ENCODE results near the gene HOXC9. TPM values are rescaled to one million over a fixed set of nuclear protein-coding genes. Genes with fewer than 3 reads are reported as not detected.

The HOXC9 gene
- total RNA-seq, 2 donors from 2014 or later, result 0.23 to 3.0 TPM

- Histone ChIP-seq H3K36me3 (no peaks in the 10 kb centered on the region), H3K27ac (no peak overlapping the region), H3K4me1 (replicated peaks) (peaks cover 5% of the 10 kb centered on the region), H3K9me3 (no peaks in the 10 kb centered on the region), H3K27me3 (replicated peaks; ENCODE audit: insufficient read depth) (peaks cover 68% of the 10 kb centered on the region), H3K4me3 (no peak overlapping the region)
- no peak for DNase-seq (ENCODE audit: low spot score)
- TF ChIP-seq POLR2A (IDR thresholded peaks at IDR 0.05) (no peak), CTCF (IDR thresholded peaks at IDR 0.05) (no peak), POLR2AphosphoS5 (IDR thresholded peaks at IDR 0.05) (no peak)
- WGBS, result 16% methylated on average over 8 of the region's 9 CpGs
- intact Hi-C loops (cut with DNase I), result no loop called here
Observed at GRCh38 chr12:54038871-54039414, 39.0 kb downstream of the HOXC9 start.

- H3K27me3 ChIP-seq (replicated peaks; ENCODE audit: insufficient read depth), result peaks cover 63% of the 10 kb centered on the region
- DNase-seq (ENCODE audit: low spot score), result no peak
- WGBS, result 8% methylated on average over 16 of the region's 16 CpGs
- no peaks in the 10 kb centered on the region for H3K4me1 ChIP-seq (replicated peaks)
- TF ChIP-seq POLR2AphosphoS5 (IDR thresholded peaks at IDR 0.05), result no peak
- TF ChIP-seq POLR2A (IDR thresholded peaks at IDR 0.05), result no peak
- TF ChIP-seq CTCF (IDR thresholded peaks at IDR 0.05), result no peak
- H3K36me3 ChIP-seq, result no peaks in the 10 kb centered on the region
- H3K9me3 ChIP-seq, result no peaks in the 10 kb centered on the region
- intact Hi-C loops (cut with DNase I), result no loop called here
- H3K27ac ChIP-seq, result no peak overlapping the region
- no peak overlapping the region for H3K4me3 ChIP-seq
Observed at GRCh38 chr12:54039417-54040147, 39.6 kb downstream of the HOXC9 start.

- H3K36me3 ChIP-seq, result no peaks in the 10 kb centered on the region
- H3K4me3 ChIP-seq, result no peak overlapping the region
- H3K27ac ChIP-seq, result no peak overlapping the region
- H3K9me3 ChIP-seq, result no peaks in the 10 kb centered on the region
- no peaks in the 10 kb centered on the region for H3K4me1 ChIP-seq (replicated peaks)
- 31% methylated on average over 4 of the region's 4 CpGs for WGBS
- TF ChIP-seq POLR2AphosphoS5 (IDR thresholded peaks at IDR 0.05), result no peak
- no peak for TF ChIP-seq POLR2A (IDR thresholded peaks at IDR 0.05)
- TF ChIP-seq CTCF (IDR thresholded peaks at IDR 0.05), result no peak
- no peak for DNase-seq (ENCODE audit: low spot score)
- peaks cover 63% of the 10 kb centered on the region for H3K27me3 ChIP-seq (replicated peaks; ENCODE audit: insufficient read depth)
- intact Hi-C loops (cut with DNase I), result no loop called here
Observed at GRCh38 chr12:54040148-54040494, 40.2 kb downstream of the HOXC9 start.

- Histone ChIP-seq H3K27me3 (replicated peaks; ENCODE audit: insufficient read depth) (peaks cover 62% of the 10 kb centered on the region), H3K4me1 (replicated peaks) (no peaks in the 10 kb centered on the region), H3K9me3 (no peaks in the 10 kb centered on the region), H3K27ac (no peak overlapping the region), H3K36me3 (no peaks in the 10 kb centered on the region), H3K4me3 (no peak overlapping the region)
- intact Hi-C loops (cut with DNase I), result no loop called here
- 57% methylated on average over 3 of the region's 3 CpGs for WGBS
- no peak for DNase-seq (ENCODE audit: low spot score)
- TF ChIP-seq POLR2AphosphoS5 (IDR thresholded peaks at IDR 0.05) (no peak), POLR2A (IDR thresholded peaks at IDR 0.05) (no peak), CTCF (IDR thresholded peaks at IDR 0.05) (no peak)
Observed at GRCh38 chr12:54040648-54041047, 40.7 kb downstream of the HOXC9 start.
